GM12878 (cell line): ENCODE measurements around the gene LRRC75A. TPM values are rescaled to one million over a fixed set of nuclear protein-coding genes. Genes with fewer than 3 reads are reported as not detected.

Experiments used
- ATAC-seq: fragments of 200-7000 bp; cut with Tn5 transposase; 3 replicates; pipeline ENCODE4 v1.9.1; 2020; ENCODE audit warnings: mild to moderate bottlenecking, moderate library complexity
- BruUV-seq: library from RNA; stranded (reverse); fragments of 400-500 nt; replicated peaks from 2 replicates; lab custom pipeline; 2021; lab: Mats Ljungman, UMichigan
- CTCF ChIA-PET: fragments of 300-600 bp; sonication (Branson Sonifier 250); formaldehyde crosslinking; extraction: SDS; loops from one replicate; lab custom pipeline; 2021; ENCODE audit warnings: inconsistent platforms; lab: Yijun Ruan, JAX
- POLR2A ChIA-PET: fragments of 350-600 bp; formaldehyde crosslinking; extraction: SDS; loops from one replicate; lab custom pipeline; 2021; ENCODE audit warnings: inconsistent platforms; lab: Charles Lee
- RAD21 ChIA-PET: fragments of 300-600 bp; sonication (Branson Sonifier 250); formaldehyde crosslinking; loops from one replicate; lab custom pipeline; 2023; ENCODE audit warnings: antibody characterized with exemption; ENCODE audit not compliant: unreplicated experiment; lab: Charles Lee
- SMC1A ChIA-PET: fragments of 300-600 bp; sonication (Branson Sonifier 250); formaldehyde crosslinking; loops from one replicate; lab custom pipeline; 2023; ENCODE audit not compliant: unreplicated experiment, uncharacterized antibody; lab: Charles Lee
- DNase-seq: peaks from one replicate; pipeline ENCODE4 v3.0.0-alpha.2; 2011; ENCODE audit warnings: low read depth, low spot score
- FAIRE-seq: peaks from 3 replicates; lab custom pipeline; 2011; peaks lifted over from hg19 to GRCh38; lab: Jason Lieb, UNC
- H2AFZ ChIP-seq: 2 replicates; pipeline ENCODE4 v1.6.0; 2011; ENCODE audit warnings: low read depth, low read length, control low read depth; ENCODE audit not compliant: control insufficient read depth
- H3K27ac ChIP-seq: 2 replicates; pipeline ENCODE4 v1.5.1; 2011; ENCODE audit warnings: control low read depth; ENCODE audit not compliant: control insufficient read depth, insufficient read depth
- H3K27me3 ChIP-seq, 2 experiments: replicated peaks in 1 of 2; 2 replicates each; pipeline versions ENCODE4 v1.6.0 to v1.6.1; 2011; ENCODE audit warnings: low read length in 1 of 2; ENCODE audit not compliant: control insufficient read depth in 2 of 2, insufficient read depth in 2 of 2
- H3K36me3 ChIP-seq, 2 experiments: 2 replicates each; pipeline ENCODE4 v1.5.1; 2011; ENCODE audit warnings: low read length in 1 of 2; ENCODE audit not compliant: control insufficient read depth in 2 of 2, insufficient read depth in 2 of 2
- H3K4me1 ChIP-seq: 2 replicates; pipeline ENCODE4 v1.6.1; 2011; ENCODE audit warnings: mild to moderate bottlenecking, low read length, moderate library complexity, mixed read lengths; ENCODE audit not compliant: control insufficient read depth, insufficient read depth
- H3K4me2 ChIP-seq: 2 replicates; pipeline ENCODE4 v1.6.0; 2011; ENCODE audit warnings: control low read depth; ENCODE audit not compliant: control insufficient read depth, insufficient read depth
- H3K4me3 ChIP-seq: fragments of 200-600 bp; sonication (generic); 2 replicates; pipeline ENCODE4 v1.5.1; 2016
- H3K79me2 ChIP-seq: 2 replicates; pipeline ENCODE4 v1.6.0; 2011; ENCODE audit warnings: low read length; ENCODE audit not compliant: control insufficient read depth, insufficient read depth
- H3K9ac ChIP-seq: 2 replicates; pipeline ENCODE4 v1.8.0; 2011; ENCODE audit warnings: low read length, control low read depth, mixed read lengths; ENCODE audit not compliant: control insufficient read depth, insufficient read depth
- H3K9me3 ChIP-seq: replicated peaks from 3 replicates; pipeline ENCODE4 v1.5.1; 2011; ENCODE audit warnings: mild to moderate bottlenecking, low read length; ENCODE audit not compliant: control insufficient read depth, insufficient read depth
- H4K20me1 ChIP-seq: 2 replicates; pipeline ENCODE4 v1.6.0; 2011; ENCODE audit not compliant: control insufficient read depth, insufficient read depth
- WRNIP1 ChIP-seq: IDR thresholded peaks from 2 replicates; pipeline ENCODE4 v1.6.1; 2011; ENCODE audit warnings: low read depth, low read length, improper control_type of control experiment, borderline replicate concordance
- YBX1 ChIP-seq: fragments of 450-650 bp; IDR thresholded peaks from 2 replicates; pipeline ENCODE4 v1.6.1; 2016; ENCODE audit warnings: antibody characterized with exemption
- WGBS: methylation state at CpG from one replicate; pipeline ENCODE4 v1.1.6; 2016; ENCODE audit warnings: low lambda C conversion rate; ENCODE audit not compliant: insufficient replicate concordance, insufficient coverage; ENCODE audit errors: missing lambda C conversion rate; 5-methylcytosine and 5-hydroxymethylcytosine counted together
- in situ Hi-C: fragments of 300-500 bp; cut with MboI; formaldehyde crosslinking; loops from 9 replicates; pipeline ENCODE4 v1.14.3; 2018; ENCODE audit warnings: mixed read lengths
- intact Hi-C: fragments of 100-400 bp; cut with micrococcal nuclease; formaldehyde crosslinking; loops from one replicate; pipeline ENCODE4 v1.14.2; 2022; ENCODE audit not compliant: unreplicated experiment
- polyA plus RNA-seq, 11 experiments: library from polyadenylated mRNA; depleted of rRNA in 4 of 11; unstranded in 6 of 11; stranded (reverse) in 5 of 11; fragments of >200 nt; fragmentation: Nextera tagmentation in 4 of 11; fragmentation: Illumina TruSeq in 1 of 11; extraction: Ambion mirVana in 4 of 11; extraction: Trizol in 1 of 11; gene quantifications; 1 replicate in 1 of 11; 2 replicates in 10 of 11; pipeline versions ENCODE4 v1.2.1 to v1.2.3, GENCODE V29; 2011 to 2016; ENCODE audit warnings: inconsistent platforms in 2 of 11, missing spikeins in 2 of 11, low read depth in 1 of 11
- total RNA-seq, 4 experiments: library from RNA; depleted of rRNA in 3 of 4; stranded (reverse); fragments of >200 nt in 3 of 4; fragmentation: Illumina TruSeq in 1 of 4; extraction: Trizol in 1 of 4; gene quantifications; 2 replicates each; pipeline versions ENCODE4 v1.2.1 to v1.2.3, GENCODE V29; 2013 to 2021
- TF ChIP-seq, protein P1 (sequence below): fragments of 450-650 bp; IDR thresholded peaks from 2 replicates; pipeline ENCODE4 v1.6.1; 2017; ENCODE audit warnings: mild to moderate bottlenecking, moderate library complexity
- TF ChIP-seq, protein P2 (sequence below): fragments of 450-650 bp; IDR thresholded peaks from 2 replicates; pipeline ENCODE4 v1.6.1; 2017; ENCODE audit warnings: low read depth, mild to moderate bottlenecking, moderate library complexity
- TF ChIP-seq, protein P3 (sequence below): IDR thresholded peaks from 2 replicates; pipeline ENCODE4 v1.6.1; 2012; ENCODE audit warnings: low read length, inconsistent platforms
- TF ChIP-seq, protein P4 (sequence below): fragments of 450-650 bp; IDR thresholded peaks from 2 replicates; pipeline ENCODE4 v1.6.1; 2017; ENCODE audit warnings: mild to moderate bottlenecking, moderate library complexity

Gene LRRC75A
- total and polyA plus RNA-seq, 10 of the 15 experiments (the other 5 are each of a cell fraction or from before 2014, with no cell fraction given), result 0.01 to 1.3 (median 0.09) TPM; not detected in 2

DNA sequence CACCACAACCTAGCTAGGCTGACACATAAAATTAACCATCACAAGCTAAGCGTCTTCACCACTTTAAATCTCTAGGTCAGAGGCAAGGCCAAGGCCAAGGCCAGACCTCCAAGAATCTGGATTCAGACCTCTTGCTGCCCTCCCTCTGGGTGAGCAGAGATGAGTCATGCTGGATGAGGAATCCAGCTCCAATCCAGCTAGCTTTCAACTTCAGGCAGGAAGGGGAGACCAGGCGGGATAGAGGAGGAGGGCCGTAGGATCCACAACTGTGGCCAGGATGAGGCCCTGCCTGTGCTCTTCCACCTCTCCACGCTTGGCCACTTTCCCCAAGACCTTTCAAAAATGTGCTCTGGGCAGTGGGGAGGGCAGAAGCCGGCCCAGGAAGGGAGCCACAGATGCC lies 14.7 kb downstream of the LRRC75A start (continued):
- TF ChIP-seq, protein P1, sequence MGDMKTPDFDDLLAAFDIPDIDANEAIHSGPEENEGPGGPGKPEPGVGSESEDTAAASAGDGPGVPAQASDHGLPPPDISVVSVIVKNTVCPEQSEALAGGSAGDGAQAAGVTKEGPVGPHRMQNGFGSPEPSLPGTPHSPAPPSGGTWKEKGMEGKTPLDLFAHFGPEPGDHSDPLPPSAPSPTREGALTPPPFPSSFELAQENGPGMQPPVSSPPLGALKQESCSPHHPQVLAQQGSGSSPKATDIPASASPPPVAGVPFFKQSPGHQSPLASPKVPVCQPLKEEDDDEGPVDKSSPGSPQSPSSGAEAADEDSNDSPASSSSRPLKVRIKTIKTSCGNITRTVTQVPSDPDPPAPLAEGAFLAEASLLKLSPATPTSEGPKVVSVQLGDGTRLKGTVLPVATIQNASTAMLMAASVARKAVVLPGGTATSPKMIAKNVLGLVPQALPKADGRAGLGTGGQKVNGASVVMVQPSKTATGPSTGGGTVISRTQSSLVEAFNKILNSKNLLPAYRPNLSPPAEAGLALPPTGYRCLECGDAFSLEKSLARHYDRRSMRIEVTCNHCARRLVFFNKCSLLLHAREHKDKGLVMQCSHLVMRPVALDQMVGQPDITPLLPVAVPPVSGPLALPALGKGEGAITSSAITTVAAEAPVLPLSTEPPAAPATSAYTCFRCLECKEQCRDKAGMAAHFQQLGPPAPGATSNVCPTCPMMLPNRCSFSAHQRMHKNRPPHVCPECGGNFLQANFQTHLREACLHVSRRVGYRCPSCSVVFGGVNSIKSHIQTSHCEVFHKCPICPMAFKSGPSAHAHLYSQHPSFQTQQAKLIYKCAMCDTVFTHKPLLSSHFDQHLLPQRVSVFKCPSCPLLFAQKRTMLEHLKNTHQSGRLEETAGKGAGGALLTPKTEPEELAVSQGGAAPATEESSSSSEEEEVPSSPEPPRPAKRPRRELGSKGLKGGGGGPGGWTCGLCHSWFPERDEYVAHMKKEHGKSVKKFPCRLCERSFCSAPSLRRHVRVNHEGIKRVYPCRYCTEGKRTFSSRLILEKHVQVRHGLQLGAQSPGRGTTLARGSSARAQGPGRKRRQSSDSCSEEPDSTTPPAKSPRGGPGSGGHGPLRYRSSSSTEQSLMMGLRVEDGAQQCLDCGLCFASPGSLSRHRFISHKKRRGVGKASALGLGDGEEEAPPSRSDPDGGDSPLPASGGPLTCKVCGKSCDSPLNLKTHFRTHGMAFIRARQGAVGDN, result no peak
- TF ChIP-seq YBX1 (no peak), WRNIP1 (no peak)
- TF ChIP-seq, all 136 proteins: peak for 0

DNA sequence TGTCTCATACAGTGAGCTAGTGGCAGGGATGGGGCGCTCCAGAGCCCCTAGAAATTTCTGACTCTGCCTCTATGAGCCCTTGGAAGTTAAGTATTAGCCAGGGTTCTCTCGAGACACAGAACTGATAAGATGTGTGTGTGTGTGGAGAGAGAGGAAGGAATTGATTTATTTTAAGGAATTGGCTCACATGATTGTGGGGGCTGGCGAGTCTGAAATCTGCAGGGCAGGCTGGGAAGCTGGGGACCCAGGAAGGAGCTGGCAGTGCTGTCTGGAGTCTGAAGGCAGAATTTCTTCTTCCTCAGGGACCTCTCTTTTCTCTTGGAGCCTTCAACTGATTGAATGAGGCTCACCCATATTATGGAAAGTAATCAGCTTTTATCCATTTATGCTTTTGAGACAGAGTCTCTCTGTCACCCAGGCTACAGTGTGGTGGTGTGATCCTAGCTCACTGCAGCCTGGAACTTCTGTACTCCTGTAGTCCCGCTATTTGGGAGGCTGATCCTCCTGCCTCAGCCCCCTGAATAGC lies 16.8 kb downstream of the LRRC75A start:
- intact Hi-C loops, result no loop called here
- SMC1A ChIA-PET, result interaction anchor here (0.5 kb wide), 1 partner anchor 233 kb away, joined by 3 read pairs; no protein-coding TSS in a partner anchor
- TF ChIP-seq, protein P2, sequence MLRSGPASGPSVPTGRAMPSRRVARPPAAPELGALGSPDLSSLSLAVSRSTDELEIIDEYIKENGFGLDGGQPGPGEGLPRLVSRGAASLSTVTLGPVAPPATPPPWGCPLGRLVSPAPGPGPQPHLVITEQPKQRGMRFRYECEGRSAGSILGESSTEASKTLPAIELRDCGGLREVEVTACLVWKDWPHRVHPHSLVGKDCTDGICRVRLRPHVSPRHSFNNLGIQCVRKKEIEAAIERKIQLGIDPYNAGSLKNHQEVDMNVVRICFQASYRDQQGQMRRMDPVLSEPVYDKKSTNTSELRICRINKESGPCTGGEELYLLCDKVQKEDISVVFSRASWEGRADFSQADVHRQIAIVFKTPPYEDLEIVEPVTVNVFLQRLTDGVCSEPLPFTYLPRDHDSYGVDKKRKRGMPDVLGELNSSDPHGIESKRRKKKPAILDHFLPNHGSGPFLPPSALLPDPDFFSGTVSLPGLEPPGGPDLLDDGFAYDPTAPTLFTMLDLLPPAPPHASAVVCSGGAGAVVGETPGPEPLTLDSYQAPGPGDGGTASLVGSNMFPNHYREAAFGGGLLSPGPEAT, result no peak
- TF ChIP-seq, protein P3, sequence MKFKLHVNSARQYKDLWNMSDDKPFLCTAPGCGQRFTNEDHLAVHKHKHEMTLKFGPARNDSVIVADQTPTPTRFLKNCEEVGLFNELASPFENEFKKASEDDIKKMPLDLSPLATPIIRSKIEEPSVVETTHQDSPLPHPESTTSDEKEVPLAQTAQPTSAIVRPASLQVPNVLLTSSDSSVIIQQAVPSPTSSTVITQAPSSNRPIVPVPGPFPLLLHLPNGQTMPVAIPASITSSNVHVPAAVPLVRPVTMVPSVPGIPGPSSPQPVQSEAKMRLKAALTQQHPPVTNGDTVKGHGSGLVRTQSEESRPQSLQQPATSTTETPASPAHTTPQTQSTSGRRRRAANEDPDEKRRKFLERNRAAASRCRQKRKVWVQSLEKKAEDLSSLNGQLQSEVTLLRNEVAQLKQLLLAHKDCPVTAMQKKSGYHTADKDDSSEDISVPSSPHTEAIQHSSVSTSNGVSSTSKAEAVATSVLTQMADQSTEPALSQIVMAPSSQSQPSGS, result no peak
- TF ChIP-seq, protein P4, sequence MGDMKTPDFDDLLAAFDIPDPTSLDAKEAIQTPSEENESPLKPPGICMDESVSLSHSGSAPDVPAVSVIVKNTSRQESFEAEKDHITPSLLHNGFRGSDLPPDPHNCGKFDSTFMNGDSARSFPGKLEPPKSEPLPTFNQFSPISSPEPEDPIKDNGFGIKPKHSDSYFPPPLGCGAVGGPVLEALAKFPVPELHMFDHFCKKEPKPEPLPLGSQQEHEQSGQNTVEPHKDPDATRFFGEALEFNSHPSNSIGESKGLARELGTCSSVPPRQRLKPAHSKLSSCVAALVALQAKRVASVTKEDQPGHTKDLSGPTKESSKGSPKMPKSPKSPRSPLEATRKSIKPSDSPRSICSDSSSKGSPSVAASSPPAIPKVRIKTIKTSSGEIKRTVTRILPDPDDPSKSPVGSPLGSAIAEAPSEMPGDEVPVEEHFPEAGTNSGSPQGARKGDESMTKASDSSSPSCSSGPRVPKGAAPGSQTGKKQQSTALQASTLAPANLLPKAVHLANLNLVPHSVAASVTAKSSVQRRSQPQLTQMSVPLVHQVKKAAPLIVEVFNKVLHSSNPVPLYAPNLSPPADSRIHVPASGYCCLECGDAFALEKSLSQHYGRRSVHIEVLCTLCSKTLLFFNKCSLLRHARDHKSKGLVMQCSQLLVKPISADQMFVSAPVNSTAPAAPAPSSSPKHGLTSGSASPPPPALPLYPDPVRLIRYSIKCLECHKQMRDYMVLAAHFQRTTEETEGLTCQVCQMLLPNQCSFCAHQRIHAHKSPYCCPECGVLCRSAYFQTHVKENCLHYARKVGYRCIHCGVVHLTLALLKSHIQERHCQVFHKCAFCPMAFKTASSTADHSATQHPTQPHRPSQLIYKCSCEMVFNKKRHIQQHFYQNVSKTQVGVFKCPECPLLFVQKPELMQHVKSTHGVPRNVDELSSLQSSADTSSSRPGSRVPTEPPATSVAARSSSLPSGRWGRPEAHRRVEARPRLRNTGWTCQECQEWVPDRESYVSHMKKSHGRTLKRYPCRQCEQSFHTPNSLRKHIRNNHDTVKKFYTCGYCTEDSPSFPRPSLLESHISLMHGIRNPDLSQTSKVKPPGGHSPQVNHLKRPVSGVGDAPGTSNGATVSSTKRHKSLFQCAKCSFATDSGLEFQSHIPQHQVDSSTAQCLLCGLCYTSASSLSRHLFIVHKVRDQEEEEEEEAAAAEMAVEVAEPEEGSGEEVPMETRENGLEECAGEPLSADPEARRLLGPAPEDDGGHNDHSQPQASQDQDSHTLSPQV, result no peak

More for the DNA sequence above, 16.8 kb downstream of the LRRC75A start:
- BruUV-seq, result no TSS peak
- in situ Hi-C loops, result no loop called here
- H3K4me2 ChIP-seq, result no peak overlapping the region
- no peaks in the 10 kb centered on the region for H3K36me3 ChIP-seq
- H2AFZ ChIP-seq, result no peak overlapping the region
- WGBS, result 43% methylated on average over 4 of the region's 4 CpGs
- H3K4me3 ChIP-seq, result no peak overlapping the region
- DNase-seq (no peak), FAIRE-seq (no peak), ATAC-seq (no peak)
- no peak overlapping the region for H3K27ac ChIP-seq
- RAD21 ChIA-PET, result interaction anchor here (0.7 kb wide), 1 partner anchor 46 kb away, joined by 3 read pairs; no protein-coding TSS in a partner anchor
- no peaks in the 10 kb centered on the region for H3K9me3 ChIP-seq
- CTCF ChIA-PET, result interaction anchor here (1.4 to 2.0 kb wide), 2 partner anchors 47 to 112 kb away, joined by 3 to 5 read pairs; no protein-coding TSS in a partner anchor
- POLR2A ChIA-PET, result no interaction called here
- no peaks in the 10 kb centered on the region for H4K20me1 ChIP-seq
- no peak overlapping the region for H3K9ac ChIP-seq
- no peaks in the 10 kb centered on the region for H3K4me1 ChIP-seq
- H3K27me3 ChIP-seq, result no peaks in the 10 kb centered on the region
- H3K79me2 ChIP-seq, result no peaks in the 10 kb centered on the region
